ENCODE results near the gene LMTK2.
"Not testable (repeated sequence)": the region's sequence is repeated elsewhere in the genome, so short reads cannot be mapped to it uniquely, and the experiment has no call there.

The LMTK2 gene

GRCh38 chr7:98107313-98107721 lies 655 bp downstream of the LMTK2 start:
- peak; percentile 47 for DNase-seq

DNA sequence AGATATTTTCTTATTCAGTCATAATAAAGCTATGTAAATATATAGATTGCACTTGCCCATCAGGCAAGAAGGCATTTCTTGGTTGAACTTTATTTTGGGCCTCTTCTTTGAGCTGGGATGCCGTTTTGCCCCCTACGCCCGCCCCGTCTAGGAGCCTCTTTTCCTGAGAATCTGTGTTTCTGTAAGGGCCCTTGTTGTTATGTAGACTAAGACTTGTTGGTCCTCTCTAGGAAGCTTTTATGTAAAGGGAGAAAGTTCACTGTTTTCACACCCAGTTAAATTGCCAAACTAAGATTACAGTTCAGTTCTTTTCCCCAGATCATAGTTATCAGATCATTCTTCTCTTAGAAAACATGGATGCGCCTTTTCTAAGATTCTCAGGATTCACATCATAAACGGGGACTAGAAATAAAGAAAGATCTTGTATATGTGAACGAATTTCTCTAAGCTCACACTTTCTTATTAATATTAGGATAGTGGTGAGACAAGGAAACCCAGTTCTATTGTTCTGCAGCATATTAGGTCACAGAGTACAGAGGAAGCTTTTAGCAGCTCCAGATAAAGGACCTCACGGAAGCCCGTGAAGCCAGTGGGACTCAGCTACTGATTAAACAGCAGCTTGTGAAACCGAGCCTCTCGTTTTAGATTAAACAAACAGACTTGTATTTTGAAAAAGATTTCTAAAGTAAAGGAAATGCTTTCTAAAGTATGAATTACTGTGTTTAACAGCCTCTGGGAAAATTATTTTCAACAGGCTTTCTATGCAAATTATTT lies 3.8 kb downstream of the LMTK2 start:
- peak; percentile 30 for DNase-seq

DNA sequence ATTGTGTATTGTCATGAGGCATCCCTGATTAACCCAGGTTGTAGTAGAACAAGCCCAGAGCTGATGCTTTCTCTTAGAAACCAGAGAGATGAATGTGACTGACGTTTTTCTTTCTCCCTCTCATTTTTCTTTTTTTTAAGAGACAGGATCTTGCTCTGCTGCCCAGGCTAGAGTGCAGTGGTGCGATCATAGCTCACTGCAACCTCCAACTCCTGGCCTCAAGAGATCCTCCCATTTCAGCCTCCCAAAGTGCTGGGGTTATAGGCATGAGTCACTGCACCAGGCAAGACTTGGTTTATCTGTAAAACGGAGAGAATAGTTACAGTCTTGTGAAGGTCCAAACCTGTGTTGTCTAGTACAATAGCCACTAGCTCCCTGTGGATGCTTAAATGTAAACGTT lies 5.4 kb downstream of the LMTK2 start:
- DNase-seq: no peak

- DNase-seq: no peak
These were observed 9.3 kb downstream of the LMTK2 start for GRCh38 chr7:98115746-98116525.

GRCh38 chr7:98116656-98117461 lies 10.2 kb downstream of the LMTK2 start:
- DNase-seq: no peak

GRCh38 chr7:98119256-98119918 lies 12.7 kb downstream of the LMTK2 start:
- no peak for DNase-seq

DNA sequence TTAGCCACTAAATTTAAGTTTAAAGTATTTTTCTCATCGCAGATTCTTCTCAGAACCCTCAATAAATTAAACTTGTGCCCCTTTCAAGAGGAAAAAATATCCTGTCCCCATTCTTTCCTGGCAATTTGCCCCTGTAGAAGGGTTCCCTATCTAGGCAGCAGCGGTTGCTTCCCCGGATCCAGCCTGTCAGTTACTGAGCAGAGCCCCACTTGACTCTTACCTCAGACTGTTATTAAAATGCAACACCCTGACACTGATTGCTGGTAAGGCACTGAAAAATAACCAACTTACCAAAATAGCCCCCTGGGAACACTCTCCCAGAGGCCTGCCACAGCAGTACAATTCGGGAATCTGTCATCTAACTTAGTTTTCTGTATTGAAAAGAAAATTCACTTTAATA lies 13.9 kb downstream of the LMTK2 start:
- DNase-seq: peak; percentile 21

- not testable (repeated sequence) for DNase-seq
These were observed 14.7 kb downstream of the LMTK2 start for GRCh38 chr7:98121388-98121787.

DNA sequence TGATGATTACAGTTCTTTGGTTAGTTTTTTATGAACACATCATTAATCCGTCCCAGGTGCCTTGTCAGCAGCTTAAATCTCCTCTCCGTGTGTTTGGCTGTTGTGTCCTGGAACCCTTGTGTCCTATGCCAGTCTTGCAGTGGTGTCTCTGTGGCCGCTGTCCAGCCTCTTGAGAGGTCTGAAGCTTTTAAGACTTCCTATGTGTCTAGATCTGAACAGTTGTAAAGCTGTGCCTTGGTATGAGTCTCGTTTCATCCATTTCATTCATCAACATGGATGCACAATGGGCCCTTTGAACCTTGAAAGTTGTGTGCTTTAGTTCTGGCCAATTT lies 16.7 kb downstream of the LMTK2 start:
- DNase-seq: no peak

DNA sequence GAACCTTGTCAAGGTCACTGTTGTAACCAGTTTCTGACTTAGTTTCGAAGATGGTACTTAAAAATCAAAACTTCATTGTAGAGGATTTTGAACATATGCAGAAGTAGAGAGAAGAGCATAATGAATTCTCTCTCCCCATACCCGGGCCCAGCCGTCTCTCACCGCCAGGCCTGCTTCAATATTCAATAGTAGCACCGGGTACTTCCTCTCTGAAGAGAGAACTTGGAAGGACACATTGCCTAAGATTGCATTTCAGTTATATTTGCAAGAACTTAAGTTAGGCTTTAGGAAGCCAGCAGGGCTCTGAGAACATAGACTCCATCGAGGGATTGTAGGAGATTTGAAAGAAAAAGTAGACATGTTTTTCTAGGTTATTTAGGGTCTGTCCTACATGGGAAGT lies 19.1 kb downstream of the LMTK2 start:
- DNase-seq: peak; percentile 17

- no peak for DNase-seq
These were observed 19.9 kb downstream of the LMTK2 start for GRCh38 chr7:98126311-98127142.

- no peak for DNase-seq
These were observed 21.7 kb downstream of the LMTK2 start for GRCh38 chr7:98128346-98128745.

DNA sequence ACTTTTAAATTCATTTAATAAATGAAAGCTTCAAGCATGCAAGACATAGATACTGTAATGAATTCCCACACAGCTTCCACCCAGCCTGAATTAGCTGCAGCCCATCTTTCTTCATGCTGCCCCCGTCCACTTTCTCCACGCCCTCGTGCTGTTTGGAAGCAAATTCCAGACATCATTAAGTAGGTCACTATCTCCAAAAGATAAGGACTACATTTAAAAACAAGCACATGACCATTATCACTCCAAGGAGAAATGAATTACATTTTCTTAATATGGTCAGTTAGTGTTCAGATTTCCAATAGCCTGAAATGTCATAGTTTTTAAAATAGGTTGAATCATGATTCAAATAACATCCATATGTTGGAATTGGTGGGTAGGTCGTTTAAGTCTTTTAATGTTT lies 24.3 kb downstream of the LMTK2 start:
- DNase-seq: no peak

DNA sequence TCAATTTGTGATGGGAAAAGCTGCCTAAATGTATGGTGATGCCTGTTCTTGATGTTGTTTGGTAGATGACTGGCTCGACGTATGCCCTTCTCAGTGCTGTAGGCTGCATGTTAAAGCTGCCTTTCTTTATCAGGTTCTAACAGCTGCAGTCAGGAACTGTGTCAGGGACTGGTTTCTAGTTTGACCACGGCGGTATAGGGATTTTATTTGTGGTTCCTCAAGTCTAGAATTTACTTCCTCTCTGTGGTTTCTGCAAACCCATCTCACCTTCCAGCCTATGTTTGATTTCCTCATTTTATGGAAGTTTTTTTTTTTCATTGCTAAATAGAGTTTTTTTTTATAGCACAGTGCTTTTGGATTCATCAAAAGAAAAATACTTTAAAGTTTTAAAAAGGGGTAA lies 26.5 kb downstream of the LMTK2 start:
- peak; percentile 92 for DNase-seq

DNA sequence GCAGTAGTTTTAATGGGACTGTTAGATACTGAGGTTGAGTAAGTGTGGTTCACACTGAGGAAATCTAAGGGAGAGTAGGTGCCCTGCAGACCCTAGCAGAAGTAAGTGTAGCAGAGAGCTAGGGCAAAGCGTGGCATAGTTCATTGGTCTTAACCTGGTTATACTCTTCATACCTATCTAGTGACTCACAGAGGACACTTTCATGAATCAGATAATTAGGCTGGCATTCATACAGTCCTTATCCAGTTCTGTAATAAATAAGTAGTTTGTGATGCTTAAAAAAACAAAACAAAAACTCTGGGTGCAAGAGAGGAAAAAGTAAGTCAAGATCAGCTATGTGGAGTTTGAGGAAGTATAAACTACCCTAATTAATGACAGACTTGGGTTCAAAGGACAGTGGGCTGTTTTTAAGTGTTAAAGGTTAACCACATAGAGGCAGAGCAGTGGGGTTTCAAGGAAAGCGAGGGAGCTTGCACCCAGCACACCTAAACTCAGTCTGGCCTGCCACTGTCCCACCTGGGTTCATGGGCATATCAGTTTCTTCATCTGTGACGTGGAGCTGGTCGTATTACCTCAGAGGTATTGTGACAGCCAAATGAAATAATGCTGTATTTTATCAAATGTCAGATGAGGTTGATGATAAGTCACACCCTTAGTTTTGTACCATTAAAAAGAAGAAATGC lies 27.1 kb downstream of the LMTK2 start:
- peak; percentile 12 for DNase-seq

DNA sequence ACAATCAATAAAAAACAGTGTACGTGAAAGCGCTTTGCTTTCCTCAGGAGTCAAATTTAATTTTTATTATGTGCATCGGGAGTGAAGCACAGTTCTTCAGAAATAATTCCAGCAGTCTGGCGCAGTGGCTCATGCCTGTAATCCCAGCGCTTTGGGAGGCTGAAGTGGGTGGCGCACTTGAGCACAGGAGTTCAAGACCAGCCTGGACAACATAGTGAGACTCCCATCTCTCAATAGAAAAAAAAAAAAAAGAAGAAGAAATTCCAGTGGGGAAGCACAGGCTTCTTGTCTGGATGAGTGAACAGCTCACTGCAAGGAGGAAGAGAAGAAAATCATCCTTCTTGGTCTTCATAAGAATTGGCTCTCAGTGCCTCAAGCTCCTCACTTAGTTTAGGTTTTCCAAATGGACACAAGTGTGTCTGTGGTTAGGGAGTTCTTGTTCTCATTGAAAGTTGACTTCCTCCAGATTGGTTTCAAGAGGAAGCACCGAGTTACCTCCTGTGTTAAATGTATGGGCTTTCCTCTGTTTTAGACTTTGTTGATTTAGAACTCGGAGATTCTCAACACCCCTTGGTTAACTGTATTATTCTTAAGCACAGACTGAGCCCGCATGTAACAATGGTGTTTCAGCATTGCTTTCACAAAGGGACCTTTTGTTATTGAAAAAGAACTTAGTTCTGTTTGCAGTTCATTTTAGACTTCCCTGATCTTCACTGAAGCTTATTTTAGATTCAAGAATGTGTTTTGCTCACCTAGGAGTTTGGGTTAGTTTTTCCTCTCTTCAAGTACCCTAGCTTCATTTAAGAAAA lies 28.0 kb downstream of the LMTK2 start:
- DNase-seq: no peak

DNA sequence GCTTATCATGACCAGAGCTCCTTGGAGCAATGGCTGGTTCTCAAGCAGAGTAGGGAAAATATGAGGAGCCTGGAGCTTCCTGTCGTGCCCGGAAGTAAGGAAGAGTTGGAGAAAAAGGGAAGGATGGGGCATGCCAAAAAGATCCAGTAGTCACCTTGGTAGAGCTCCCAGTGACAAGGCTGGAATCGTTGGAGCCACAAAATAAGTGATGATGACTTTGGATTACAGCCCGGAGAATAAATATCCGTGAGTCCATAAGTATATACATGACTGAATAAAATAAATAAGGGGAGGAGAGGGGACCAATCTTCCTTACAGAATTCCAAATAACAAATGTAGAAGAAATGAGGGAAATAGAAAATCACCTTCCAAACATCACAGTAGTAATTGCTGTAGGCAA lies 29.3 kb downstream of the LMTK2 start:
- no peak for DNase-seq

GRCh38 chr7:98136423-98136822 lies 29.8 kb downstream of the LMTK2 start:
- DNase-seq: no peak

DNA sequence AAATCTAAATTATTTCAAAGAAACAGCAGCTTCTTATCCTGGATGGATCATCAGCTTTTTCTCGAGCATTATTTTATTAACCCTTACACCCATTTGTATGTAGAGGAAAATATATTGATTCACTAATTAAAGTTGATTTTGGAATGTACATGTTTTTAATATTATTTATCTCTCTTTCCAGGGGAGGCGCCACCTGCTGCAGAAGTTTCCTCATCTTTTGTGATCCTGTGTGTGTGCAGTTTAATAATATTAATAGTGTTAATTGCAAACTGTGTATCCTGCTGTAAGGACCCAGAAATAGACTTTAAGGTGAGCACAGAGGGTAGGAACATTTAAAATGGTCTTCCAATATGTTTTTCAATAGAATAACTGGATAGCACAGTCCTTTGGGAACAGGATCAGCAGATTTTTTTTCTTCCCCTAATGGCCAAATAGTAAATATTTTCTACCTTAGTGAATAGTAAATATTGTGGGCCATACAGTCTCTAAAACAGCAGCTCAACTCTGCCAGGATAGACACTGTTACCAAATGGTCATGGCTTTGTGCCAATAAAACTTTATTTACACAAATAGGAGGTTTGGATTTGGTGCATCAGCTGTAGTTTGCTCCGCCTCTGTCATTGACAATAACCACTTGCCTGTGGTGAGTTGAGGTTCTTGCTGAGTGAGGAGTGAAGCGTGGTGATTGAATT lies 30.6 kb downstream of the LMTK2 start:
- no peak for DNase-seq

DNA sequence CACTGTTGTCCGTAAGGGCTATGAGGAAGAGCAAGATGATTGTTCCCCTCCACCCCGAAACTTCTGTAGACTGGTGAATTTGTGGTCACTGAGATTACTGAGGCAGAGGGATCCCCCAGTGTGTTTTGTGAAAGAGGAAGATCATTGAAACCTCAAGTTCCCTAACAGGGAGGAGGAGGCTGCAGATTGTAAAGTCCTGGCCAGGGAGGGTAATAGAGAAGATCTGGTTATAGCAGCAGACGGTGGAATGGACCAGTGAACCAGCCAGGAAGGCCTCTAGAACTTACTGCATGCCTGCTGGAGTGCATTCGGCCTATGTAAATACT lies 31.1 kb downstream of the LMTK2 start:
- DNase-seq: peak; percentile 60

Data from hematopoietic multipotent progenitor cell treated with erythropoietin and hydrocortisone succinate and interleukin-3 and kit ligand, for 6 days (in vitro differentiated cells).